GM21515 (cell line): ENCODE measurements around the gene RELL2.

Source experiments
- ATAC-seq: cut with Tn5 transposase; IDR thresholded peaks from one replicate; pipeline ENCODE4 v1.9.1; 2021; ENCODE audit not compliant: unreplicated experiment

The RELL2 gene

DNA sequence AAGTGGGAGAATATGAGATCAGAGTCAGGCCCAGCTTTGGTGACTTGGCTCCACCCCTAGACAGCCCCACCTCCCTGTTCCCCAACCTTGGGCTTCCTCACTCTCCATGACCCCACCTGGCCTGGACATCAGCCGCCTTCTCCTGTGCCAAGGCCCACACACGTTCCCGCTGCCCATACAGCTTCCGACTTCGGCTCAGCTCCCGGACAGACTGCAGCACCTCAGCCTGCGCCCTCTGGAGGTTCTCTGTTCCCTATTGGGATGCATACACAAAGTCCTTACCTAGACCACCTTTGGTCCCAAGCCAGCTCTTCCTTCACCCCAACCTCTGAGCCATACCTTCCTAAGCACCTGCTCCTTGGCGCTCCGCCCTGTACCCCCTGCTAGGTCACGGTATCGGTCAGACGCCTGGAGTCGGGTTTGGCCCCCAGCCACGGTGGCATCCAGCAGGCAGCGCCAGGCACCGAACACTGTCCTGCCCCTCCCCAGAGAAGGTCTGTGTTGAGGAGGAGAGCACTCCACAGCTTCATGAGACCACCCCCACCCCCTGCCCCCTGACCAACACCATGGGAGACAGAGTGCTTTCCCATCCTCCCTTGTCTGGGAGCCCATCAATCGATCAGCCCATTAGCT, 12.4 kb downstream of the RELL2 start:
- no peak for ATAC-seq

DNA sequence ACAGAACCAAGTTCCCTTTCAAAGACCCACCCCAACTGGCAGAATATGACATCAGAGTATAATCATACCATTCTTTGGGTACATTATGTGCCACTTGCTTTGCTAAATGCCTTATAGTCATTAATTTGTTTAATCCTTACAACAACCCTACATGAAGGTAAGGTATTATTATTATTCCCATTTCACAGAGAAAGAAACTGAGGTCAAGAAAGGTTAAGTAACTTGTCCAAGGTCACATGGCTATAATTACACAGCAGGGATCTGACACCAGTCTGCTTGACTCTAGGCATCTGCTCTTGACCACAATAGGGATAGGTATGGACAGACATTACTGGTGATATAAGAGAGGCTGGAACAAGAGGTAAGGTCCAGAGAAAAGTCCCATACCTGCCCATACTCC, 13.2 kb downstream of the RELL2 start:
- no peak for ATAC-seq

DNA sequence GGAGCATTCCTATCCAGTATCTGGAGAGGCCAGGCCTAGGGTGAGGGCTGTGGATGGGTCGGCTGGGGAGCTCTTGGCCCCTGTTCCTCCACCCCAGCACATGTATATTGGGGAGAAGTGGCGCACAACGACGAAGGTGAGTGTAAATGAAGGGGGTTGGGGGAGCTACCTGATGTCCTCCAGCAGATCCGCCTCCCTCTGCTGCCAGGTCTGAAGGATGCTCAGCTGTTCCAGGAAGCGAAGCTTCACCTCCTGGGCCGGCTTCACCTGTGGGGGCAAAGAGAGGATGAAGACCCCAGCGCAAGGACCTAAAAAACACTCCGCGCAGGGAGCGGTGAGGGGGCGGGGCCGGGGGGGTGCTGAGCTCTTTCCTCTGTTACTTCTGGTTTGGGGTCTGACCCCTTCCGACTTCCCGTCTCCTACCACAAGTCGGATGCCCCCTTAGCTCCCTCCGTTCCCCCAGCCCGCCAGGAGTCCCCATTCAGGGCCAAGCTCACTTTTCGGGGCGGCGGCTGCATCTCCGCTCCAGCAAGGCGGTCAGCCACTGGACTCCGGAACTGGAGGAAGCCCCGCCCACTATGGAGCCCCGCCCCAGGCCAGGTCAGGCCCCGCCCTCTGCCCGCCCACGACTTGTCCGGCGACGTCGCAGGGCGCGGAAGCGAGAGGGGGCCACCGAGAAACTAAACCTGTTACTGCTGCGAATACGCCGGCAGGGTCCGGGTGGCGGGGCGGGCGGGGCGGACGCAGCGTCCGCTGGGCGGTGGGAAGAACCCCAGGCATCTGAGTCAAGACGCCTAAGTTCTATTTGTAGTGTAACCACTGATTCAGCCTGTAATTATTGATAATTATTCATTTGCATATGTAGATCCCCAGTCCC, 14.3 kb downstream of the RELL2 start, which contains the start of gene FCHSD1:
Gene FCHSD1, minus strand, starts transcription at position 568 of the 877 bp plus-strand sequence. Its CDS starts 50 bp downstream, at position 518.
- peak; percentile 88 for ATAC-seq

DNA sequence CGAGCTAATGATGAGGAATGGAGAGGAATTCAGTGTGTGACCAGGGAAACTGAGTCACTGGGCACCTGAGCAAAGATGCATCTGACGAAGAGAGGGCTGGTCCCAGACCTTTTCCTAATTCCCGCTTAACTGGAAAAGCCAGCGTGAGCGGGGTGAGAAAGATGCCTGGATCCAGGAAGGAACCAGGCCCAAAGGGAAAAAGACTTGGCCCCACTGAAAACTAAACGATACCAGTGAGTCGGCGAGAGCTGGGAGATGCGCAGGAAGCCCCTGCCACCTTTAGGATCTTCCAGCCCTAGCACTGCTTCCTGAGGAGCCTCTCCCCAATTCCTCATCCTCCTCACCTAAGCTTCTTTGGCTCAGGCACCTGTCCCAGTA, 14.9 kb downstream of the RELL2 start:
- ATAC-seq = no peak

DNA sequence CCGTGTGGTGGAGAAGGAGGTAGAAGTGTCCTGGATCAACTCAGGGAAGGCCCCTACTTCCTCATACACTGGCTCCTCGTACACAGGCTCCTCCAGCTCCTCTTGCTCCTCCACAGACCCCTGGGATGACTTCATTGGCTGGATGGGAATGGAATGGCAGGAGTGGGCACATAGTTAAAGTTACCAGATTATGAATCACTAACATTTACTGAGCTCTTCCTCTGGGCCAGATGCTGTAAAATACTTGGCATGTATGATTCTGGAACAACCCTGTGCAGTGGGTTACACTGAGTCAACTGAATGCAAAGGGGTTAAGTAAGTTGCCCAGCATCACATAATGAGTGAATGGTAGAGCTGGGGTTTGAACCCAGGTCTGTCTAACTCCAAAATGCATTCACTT, 17.5 kb downstream of the RELL2 start:
- ATAC-seq = no peak

DNA sequence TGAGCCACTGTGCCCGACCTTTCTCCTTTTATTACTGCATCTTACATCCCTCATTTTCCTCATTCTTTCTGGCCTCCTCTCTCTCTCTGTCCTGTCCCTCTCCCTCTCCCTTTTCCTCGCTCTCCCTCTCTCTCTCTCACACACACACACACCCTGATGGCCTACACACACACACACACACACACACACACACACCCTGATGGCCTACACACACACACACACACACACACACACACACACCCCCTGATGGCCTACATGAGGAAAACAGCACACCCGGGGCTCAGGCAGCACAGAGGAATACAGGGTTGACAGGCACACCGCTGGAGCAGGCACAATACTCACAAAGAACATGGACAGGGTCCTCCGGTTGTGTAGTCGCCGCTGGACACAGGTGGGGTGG, 18.2 kb downstream of the RELL2 start:
- no peak for ATAC-seq

DNA sequence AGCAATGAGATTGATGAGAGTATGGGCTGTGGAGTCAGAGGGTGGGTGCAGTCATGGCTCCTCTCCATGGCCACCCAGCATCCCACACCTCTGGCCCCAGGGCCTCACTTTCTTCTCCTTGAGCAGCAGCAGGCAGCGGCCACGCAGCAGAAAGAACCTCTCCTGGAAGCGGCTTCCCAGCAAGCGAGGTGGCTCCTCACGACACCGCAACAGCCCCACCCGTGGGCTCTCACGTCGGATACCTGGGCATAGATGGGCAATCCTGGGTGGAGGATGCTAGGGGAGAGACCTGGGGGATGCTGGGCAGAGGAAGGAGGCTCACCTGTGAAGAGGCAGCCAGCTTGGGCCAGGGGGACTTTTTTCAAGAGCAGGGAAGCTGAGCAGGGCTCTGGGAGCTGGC, 19.6 kb downstream of the RELL2 start:
- no peak for ATAC-seq

DNA sequence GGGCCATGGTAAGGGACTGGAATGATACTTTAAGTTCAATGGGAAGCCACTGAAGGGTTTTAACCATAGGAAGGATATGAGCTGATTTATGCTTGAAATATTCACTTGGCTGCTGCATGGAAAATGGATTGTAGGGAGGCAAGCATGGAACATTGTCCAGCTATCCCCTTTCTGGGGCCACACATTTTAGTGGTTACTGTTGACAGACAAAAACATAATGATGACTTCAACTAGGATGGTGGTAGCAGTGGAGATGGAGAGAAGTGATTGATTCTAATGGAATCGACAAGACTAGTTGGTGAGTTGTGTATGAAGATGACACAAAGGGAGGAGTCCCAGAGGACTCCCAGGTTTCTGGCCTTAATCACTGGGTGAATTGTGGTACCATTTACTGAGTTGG, 20.6 kb downstream of the RELL2 start:
- no peak for ATAC-seq

DNA sequence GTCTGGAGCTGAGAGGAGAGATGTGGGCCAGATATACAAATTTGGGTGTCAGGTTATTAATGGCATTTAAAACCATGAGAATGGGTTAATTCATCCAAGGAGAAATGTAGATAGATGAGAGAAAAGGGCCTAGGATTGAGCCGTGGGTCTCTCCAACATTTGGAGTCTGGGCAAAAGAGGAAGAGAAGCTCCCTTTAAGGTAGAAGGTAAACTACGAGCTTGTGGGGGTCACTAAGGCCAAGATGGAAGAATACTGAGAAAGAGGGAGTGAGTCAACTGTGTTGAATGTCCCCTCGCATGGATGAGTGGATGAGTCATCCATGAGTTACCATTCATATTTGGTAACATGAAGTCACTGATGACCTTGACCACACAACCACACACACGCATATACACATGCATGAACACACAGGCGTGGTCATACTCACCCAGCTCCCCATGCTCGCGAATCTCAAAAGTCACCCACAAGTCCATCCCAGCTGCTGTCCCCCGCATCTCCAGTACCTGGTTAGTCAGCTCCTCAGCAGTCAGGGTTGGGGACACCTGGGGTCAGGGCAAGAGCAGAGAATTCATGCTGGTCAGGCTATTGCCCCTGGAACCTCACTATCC, 21.2 kb downstream of the RELL2 start:
- ATAC-seq = no peak

DNA sequence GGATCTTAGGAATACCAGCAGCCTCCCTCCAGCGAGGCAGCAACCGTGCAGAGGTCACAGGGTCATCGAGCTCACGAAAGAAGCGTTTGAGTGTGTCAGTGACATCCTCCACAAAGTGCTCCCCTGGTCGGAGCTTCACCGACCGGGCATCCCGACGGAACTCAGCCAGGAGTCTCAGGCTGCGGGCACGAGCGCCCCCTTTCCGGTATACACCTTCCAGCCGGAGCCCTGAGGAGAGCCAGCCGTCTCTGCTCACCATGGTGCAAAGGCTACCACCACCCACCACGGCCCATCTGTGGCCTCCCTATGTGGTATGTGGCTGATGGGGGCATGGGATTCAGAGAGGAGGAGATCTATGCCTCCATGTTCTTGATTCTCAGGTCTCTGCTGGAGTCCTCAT, 25.2 kb downstream of the RELL2 start:
- no peak for ATAC-seq

DNA sequence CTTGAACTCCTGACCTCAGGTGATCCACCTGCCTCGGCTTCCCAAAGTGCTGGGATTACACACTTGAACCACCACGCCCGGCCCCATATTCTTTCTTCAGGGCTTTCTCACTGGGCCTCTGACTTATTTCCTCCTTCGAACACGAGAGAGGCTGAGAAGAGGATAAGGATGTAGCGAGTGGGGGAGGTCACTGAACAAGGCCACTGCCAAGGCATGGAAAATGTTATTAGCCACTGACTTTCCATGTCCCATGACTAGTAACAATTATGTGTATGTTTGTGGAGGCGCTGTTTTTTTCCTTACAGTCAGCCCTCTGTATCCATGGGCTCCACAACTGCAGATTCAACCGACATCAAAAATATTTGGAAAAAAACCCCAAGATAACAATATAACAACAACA, 26.7 kb downstream of the RELL2 start:
- no peak for ATAC-seq

DNA sequence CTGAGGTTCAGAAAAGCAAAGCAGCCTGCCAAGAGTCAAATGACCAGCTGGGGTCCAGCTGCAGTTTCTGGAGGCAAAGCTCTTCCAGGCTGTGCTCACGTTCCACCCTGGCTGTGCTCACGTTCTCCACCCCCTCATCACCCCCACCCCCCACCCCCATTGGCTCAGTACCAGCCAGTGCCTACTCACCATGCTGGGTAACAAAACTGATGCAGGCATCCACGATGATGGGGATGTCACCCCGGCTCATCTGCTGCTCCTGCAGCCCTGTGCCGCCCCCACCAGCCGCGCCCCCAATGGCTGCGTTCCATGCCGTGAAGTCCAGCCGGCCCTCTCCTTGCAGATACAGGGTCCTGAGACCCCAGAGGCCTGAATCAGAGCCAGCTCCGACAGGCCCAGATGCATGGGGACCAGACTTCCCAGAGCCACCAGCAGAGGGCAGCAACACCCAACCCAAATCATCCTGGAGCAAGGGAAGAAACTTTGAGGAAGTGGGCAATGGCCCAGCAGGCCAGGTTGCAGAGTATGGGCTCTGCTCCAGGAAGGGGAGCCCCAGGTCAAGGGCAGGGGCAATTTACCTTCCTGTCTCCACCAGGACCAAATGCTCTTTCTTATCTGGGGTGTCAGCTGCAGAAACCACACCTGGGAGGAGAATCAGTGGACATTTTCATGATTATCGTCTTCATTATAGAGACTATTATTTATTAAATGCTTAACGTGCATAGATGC, 28.1 kb downstream of the RELL2 start:
- ATAC-seq = peak; percentile 93

DNA sequence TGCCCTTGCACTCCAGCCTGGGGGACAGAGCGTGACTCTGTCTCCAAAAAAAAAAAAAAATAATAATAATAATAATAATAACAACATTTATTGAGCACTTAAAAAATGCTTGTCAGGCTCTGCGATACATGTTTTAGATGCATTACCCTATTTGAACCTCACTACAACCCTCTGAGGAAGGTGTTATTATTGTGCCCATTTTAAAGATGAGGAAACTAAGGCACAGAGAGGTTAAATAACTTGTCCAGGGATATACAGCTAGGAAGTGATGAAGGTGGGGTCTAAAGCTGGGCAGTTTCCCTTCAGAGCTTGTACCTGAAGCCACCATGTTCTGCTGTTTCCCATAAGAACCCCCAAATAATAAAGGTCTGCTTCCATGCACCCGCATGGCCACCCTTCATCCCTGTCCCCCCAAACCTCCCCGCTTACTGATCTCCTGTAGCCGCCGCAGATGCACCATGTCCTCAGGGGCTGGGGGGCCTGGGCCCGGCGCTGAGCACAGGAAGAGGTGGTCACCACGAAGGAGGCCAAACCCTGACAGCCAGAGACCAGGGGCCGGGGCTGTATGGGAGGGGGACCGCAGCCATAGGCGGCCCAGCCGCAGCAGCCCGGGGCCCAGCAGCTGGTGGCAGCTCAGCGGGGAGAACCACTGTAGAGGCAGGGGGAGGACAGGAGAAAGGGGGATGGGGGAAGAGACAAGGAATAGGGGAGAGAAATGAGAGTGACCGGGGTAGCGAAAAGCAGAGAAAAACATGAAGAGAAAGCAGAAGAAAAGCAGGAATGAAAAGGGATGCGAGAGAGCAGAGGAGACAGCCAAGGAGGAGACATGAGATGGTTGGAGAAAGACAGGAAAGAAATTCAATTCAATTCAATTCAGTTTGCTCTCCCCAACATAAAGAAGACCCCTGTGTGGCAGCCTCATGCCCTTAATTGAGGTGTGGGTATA, 29.5 kb downstream of the RELL2 start:
- ATAC-seq = no peak

DNA sequence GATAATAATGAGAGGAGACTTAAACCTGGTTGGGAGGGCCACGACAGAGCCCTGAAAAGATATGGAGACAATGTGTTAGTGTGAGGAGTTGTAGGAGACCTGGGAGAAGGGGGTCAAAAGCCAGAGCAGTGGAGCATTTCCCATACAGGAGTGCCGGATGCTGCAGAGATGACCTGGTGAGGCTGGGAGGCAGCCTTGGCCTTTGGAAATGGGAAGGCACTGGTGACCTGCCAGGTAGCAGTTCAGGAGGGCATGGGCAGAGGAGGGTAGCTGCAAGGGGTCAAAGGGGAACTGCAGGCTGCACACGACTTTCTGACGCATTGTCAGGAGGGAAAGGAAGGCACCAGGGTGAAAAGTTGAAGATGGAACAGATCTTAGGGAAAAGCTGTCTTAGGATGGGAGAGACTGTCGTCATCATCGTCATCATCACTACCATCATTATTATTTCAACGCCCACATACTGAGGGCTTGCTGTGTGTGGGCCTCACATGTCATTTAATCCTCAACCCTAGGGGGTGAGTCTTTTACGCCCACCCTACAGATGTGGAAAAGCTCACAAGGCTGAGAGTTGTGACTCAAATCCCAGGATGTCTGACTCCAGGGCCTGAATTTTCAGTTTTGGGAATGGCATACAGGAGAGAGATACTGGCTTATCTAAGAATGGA, 31.9 kb downstream of the RELL2 start:
- ATAC-seq = no peak

DNA sequence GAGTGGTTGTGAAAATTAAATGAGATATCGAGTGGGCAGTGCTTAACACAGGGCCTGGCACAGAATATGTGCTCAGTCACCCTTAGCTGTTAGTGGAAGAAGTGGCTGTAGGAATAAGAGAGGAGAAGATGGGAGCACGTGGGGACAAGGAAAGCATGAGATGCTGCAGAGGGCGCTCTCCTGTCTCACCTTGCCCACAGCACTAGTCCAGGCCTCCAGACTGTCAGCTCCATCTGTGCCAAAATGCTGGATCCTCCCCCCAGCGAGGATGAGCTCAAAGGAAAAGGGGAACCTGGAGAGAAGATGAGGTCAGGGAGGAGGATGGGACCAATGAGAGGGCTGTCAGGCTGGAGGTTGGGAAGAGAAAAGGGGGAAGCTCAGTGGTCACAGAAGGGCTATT, 32.7 kb downstream of the RELL2 start:
- ATAC-seq = no peak

DNA sequence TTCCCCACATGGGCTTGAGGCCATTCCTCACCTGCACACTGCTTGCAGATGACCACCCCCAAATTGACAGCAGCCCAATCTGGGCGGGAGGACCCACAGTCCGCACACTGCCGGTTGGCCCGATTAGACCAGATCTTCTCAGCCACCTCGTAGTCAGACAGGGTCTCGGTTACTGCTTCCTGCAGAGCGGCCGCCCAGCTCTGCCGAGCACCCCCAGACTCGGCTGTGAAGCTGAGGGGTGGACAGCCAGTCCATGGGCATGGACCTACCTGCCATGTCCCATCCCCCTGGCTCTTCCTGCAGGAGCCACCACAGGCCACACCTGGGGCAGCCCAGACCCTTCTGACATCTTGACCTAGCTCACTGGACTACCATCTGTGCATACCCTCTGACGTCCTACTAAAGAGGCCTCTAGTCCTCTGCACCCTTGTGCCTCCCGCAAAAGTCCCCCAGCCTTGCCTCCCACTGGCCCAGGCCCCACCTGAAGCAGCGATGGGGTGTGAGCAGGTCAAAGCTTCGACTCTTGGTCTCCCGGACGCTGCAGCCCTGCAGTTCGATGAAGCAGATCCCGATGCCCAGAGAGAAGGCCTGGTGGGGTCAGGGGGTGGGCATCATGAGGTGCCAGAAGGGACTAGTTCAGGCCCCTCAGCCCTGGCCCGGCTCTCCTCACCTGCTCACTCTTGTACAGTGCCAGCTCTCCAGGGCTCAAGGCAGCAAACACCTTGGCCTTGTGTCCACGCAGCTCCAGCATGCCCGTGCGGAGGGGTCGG, 35.5 kb downstream of the RELL2 start:
- ATAC-seq = no peak

DNA sequence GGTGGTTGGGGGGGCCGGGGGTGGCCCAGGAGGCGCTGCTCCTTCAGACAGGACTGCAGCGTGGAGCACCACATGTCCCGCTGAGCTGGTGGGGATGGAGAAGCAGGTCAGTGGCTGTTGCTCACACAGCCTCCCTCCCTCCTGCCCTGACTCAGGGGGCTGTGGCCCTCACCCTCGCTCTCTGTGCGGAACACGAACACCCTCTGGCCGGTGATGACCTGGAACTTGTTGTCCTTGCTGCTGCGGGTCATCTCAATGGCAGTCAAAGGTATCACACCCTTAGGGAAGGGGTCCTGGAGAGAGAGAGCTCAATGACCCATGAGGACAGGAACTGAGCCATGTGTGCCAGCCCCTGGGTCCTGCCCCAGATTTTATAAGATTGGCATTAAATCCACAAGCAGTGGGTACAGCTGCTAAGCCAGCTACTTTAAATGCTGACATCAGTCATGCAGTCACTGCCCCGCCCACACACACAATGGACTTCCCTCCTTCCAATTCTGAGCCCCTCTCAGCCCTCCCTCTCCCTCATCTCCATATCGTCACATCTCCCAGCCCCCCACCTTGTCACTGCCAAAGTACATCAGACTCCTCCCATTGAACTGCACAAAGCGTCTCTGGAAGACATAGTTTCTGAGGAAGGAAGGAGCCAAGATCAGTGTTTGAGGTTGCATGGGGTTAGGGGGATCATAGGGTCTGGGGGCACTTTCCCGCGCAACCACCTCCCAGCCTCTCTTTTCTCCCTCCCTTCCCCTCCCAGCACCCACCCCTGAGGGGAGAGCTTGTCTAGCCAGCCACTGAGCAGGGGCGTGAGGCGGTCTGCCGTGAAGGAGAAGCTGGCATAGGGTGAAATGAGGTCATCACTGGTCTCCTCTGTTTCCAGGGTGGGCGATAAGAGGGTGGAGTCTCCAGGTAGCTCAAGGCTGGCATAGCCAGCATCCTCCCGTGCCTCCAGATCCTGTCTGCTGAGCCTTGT, 36.3 kb downstream of the RELL2 start:
- ATAC-seq = no peak

DNA sequence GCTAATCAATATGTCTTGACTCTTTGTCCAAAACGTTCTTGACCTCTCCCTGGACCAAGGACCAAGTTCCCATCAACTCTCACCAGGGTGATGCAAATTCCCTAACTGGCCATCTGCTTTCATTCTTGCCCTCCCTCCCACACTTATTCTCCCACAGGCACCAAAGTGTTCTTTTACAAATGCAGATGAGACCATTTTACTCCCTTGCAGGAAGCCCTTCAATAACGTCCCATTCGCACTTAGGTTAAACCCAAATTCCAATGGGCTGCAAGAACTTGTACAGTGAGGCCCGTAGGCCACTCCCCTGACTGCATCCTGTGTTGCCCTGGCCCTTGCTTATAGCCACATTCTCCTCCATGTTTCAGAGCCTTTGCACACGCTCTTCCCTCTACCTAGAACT, 38.0 kb downstream of the RELL2 start:
- no peak for ATAC-seq
